ENCODE results near the gene RNF151. TPM values are rescaled to one million over a fixed set of nuclear protein-coding genes. Genes with fewer than 3 reads are reported as not detected.
A peak's percentile ranks its signal among the peaks of the same experiment; 100 is the strongest.

RNF151 gene
- total and polyA plus RNA-seq, 2 of the 13 experiments (the other 11 are each of a cell fraction or from before 2014, with no cell fraction given), result not detected

DNA sequence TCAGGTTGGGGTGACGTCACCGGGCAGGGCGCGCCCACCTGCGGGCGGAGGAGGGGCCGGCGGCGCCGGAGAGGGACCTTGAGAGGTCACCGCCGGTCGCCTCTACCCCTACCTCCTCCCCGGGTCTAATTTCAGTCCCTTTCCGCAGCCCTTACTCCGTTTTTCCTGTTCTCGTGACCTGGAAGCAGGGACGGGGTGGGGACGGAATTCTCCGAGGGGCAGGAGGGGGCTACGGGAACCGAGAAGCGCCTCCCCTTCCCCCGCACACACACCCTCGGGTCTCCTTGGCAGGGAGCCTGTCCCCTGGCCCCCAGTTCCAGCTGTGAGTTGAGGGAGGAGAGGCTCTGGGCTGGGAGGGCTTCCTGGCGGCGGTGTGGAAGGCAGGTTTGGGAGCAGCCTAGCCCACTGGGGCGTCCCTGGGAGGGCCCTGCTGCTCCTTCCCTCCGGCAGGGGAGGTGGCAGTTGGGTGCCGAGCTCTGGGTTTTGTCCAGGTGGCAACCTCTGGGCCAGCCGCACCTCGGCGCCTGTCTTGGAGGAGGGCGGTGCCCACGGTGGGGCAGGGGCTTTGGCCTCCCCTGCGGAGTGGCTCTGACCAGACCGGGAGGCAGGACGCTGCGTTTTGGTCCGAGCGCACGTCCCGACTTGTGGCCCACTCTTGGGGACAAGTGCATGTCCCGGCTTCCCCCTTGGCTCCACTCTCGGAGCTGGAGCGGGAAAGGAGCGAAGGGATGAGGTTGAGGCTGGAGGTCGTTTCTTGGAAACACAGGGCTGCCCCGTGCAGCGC lies 23.9 kb downstream of the RNF151 start (continued):
- TF ChIP-seq, protein P1, sequence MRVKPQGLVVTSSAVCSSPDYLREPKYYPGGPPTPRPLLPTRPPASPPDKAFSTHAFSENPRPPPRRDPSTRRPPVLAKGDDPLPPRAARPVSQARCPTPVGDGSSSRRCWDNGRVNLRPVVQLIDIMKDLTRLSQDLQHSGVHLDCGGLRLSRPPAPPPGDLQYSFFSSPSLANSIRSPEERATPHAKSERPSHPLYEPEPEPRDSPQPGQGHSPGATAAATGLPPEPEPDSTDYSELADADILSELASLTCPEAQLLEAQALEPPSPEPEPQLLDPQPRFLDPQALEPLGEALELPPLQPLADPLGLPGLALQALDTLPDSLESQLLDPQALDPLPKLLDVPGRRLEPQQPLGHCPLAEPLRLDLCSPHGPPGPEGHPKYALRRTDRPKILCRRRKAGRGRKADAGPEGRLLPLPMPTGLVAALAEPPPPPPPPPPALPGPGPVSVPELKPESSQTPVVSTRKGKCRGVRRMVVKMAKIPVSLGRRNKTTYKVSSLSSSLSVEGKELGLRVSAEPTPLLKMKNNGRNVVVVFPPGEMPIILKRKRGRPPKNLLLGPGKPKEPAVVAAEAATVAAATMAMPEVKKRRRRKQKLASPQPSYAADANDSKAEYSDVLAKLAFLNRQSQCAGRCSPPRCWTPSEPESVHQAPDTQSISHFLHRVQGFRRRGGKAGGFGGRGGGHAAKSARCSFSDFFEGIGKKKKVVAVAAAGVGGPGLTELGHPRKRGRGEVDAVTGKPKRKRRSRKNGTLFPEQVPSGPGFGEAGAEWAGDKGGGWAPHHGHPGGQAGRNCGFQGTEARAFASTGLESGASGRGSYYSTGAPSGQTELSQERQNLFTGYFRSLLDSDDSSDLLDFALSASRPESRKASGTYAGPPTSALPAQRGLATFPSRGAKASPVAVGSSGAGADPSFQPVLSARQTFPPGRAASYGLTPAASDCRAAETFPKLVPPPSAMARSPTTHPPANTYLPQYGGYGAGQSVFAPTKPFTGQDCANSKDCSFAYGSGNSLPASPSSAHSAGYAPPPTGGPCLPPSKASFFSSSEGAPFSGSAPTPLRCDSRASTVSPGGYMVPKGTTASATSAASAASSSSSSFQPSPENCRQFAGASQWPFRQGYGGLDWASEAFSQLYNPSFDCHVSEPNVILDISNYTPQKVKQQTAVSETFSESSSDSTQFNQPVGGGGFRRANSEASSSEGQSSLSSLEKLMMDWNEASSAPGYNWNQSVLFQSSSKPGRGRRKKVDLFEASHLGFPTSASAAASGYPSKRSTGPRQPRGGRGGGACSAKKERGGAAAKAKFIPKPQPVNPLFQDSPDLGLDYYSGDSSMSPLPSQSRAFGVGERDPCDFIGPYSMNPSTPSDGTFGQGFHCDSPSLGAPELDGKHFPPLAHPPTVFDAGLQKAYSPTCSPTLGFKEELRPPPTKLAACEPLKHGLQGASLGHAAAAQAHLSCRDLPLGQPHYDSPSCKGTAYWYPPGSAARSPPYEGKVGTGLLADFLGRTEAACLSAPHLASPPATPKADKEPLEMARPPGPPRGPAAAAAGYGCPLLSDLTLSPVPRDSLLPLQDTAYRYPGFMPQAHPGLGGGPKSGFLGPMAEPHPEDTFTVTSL (CRISPR knock-in tag; IDR thresholded peaks at IDR 0.05; ENCODE audit: borderline replicate concordance), result no peak
- no peak for TF ChIP-seq JARID2 (CRISPR knock-in tag; IDR thresholded peaks at IDR 0.05; ENCODE audit: insufficient replicate concordance)
- TF ChIP-seq, protein P2, sequence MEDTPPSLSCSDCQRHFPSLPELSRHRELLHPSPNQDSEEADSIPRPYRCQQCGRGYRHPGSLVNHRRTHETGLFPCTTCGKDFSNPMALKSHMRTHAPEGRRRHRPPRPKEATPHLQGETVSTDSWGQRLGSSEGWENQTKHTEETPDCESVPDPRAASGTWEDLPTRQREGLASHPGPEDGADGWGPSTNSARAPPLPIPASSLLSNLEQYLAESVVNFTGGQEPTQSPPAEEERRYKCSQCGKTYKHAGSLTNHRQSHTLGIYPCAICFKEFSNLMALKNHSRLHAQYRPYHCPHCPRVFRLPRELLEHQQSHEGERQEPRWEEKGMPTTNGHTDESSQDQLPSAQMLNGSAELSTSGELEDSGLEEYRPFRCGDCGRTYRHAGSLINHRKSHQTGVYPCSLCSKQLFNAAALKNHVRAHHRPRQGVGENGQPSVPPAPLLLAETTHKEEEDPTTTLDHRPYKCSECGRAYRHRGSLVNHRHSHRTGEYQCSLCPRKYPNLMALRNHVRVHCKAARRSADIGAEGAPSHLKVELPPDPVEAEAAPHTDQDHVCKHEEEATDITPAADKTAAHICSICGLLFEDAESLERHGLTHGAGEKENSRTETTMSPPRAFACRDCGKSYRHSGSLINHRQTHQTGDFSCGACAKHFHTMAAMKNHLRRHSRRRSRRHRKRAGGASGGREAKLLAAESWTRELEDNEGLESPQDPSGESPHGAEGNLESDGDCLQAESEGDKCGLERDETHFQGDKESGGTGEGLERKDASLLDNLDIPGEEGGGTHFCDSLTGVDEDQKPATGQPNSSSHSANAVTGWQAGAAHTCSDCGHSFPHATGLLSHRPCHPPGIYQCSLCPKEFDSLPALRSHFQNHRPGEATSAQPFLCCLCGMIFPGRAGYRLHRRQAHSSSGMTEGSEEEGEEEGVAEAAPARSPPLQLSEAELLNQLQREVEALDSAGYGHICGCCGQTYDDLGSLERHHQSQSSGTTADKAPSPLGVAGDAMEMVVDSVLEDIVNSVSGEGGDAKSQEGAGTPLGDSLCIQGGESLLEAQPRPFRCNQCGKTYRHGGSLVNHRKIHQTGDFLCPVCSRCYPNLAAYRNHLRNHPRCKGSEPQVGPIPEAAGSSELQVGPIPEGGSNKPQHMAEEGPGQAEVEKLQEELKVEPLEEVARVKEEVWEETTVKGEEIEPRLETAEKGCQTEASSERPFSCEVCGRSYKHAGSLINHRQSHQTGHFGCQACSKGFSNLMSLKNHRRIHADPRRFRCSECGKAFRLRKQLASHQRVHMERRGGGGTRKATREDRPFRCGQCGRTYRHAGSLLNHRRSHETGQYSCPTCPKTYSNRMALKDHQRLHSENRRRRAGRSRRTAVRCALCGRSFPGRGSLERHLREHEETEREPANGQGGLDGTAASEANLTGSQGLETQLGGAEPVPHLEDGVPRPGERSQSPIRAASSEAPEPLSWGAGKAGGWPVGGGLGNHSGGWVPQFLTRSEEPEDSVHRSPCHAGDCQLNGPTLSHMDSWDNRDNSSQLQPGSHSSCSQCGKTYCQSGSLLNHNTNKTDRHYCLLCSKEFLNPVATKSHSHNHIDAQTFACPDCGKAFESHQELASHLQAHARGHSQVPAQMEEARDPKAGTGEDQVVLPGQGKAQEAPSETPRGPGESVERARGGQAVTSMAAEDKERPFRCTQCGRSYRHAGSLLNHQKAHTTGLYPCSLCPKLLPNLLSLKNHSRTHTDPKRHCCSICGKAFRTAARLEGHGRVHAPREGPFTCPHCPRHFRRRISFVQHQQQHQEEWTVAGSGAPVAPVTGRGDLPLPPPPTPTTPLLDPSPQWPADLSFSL (CRISPR knock-in tag; IDR thresholded peaks at IDR 0.05), result no peak
- no peak for TF ChIP-seq ZNF235 (CRISPR knock-in tag; IDR thresholded peaks at IDR 0.05; ENCODE audit: borderline replicate concordance)
- TF ChIP-seq NCOA5 (CRISPR knock-in tag; IDR thresholded peaks at IDR 0.05), result no peak
- TF ChIP-seq, protein P3, sequence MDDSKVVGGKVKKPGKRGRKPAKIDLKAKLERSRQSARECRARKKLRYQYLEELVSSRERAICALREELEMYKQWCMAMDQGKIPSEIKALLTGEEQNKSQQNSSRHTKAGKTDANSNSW (CRISPR knock-in tag; IDR thresholded peaks at IDR 0.05; ENCODE audit: borderline replicate concordance), result no peak
- TF ChIP-seq PAX8 (CRISPR knock-in tag; IDR thresholded peaks at IDR 0.05; ENCODE audit: borderline replicate concordance), result no peak
- no peak for TF ChIP-seq EP300 (IDR thresholded peaks at IDR 0.05; ENCODE audit: low read depth in 2 of 2, low read length in 2 of 2)
- no peak for TF ChIP-seq EP300 (CRISPR knock-in tag; IDR thresholded peaks at IDR 0.05; ENCODE audit: borderline replicate concordance)
- TF ChIP-seq PAF1 (CRISPR knock-in tag; IDR thresholded peaks at IDR 0.05), result no peak
- TF ChIP-seq, protein P4, sequence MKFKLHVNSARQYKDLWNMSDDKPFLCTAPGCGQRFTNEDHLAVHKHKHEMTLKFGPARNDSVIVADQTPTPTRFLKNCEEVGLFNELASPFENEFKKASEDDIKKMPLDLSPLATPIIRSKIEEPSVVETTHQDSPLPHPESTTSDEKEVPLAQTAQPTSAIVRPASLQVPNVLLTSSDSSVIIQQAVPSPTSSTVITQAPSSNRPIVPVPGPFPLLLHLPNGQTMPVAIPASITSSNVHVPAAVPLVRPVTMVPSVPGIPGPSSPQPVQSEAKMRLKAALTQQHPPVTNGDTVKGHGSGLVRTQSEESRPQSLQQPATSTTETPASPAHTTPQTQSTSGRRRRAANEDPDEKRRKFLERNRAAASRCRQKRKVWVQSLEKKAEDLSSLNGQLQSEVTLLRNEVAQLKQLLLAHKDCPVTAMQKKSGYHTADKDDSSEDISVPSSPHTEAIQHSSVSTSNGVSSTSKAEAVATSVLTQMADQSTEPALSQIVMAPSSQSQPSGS (CRISPR knock-in tag; IDR thresholded peaks at IDR 0.05), result peak; percentile 66; the same call in 1 of the 2 replicates
- TF ChIP-seq ZNF34 (CRISPR knock-in tag; IDR thresholded peaks at IDR 0.05; ENCODE audit: borderline replicate concordance), result no peak
- no peak for TF ChIP-seq ZNF598 (CRISPR knock-in tag; IDR thresholded peaks at IDR 0.05; ENCODE audit: borderline replicate concordance)

All from HepG2 (cell line).